BLaER1 (cell line): ENCODE measurements around the gene PLAC1.

Source experiments
- H3K27ac ChIP-seq: shearing (Covaris generic); formaldehyde crosslinking; 2 replicates; pipeline ENCODE4 v1.8.1; 2022
- H3K27me3 ChIP-seq: shearing (Covaris generic); formaldehyde crosslinking; 2 replicates; pipeline ENCODE4 v1.8.1; 2022
- H3K36me3 ChIP-seq: shearing (Covaris generic); formaldehyde crosslinking; 2 replicates; pipeline ENCODE4 v1.8.1; 2022
- H3K4me1 ChIP-seq: shearing (Covaris generic); formaldehyde crosslinking; 2 replicates; pipeline ENCODE4 v1.8.1; 2022
- H3K4me2 ChIP-seq: shearing (Covaris generic); formaldehyde crosslinking; 2 replicates; pipeline ENCODE4 v1.8.1; 2022
- H3K4me3 ChIP-seq: shearing (Covaris generic); formaldehyde crosslinking; 2 replicates; pipeline ENCODE4 v1.8.1; 2022
- H3K9ac ChIP-seq: shearing (Covaris generic); formaldehyde crosslinking; 2 replicates; pipeline ENCODE4 v1.8.1; 2022
- H3K9me3 ChIP-seq: shearing (Covaris generic); formaldehyde crosslinking; 2 replicates; pipeline ENCODE4 v1.8.1; 2022
- H4K20me1 ChIP-seq: shearing (Covaris generic); formaldehyde crosslinking; 2 replicates; pipeline ENCODE4 v1.8.1; 2022
- Cebpa-rat ChIP-seq: shearing (Covaris generic); IDR thresholded peaks from 2 replicates; pipeline ENCODE4 v1.8.1; 2022

PLAC1 gene

DNA sequence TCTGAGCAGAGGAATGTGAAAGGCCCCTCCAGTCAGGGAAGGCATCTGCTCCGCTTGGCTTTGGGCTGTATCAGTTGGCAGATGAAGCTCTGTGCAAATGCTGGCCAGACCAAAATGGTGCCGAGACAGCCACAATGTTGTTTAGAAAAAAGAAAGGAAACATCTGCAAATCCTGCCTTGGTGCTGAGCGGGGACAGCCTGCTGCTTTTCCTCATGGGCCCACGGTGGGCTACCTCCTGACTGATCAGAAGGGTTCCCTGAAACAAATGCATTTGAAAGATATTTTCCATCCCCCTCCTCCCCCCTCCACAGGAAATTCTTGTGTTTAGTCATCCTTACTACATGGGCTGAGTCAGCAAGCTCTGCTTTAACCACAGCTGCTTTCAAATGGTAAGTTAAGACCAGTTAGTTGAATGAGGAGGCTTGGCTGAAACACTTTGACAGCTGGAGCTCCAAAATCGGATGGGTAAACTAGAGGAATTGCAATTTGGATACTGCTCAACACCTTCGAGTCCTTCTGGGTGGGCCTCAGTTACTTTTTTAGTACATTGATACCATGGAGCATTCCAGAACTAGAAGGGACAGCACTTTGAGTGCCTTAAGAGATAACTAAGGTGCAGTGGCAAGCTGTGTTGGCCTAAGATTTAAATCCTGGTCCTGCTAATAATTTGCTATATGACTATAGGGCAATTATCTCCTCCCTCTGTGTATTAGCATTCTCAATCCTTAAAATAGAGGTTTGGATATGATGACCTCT, 36.0 kb downstream of the PLAC1 start:
- H3K4me1 ChIP-seq = peaks cover 19% of the 10 kb centered on the region
- no peak overlapping the region for H3K4me3 ChIP-seq
- no peak for TF ChIP-seq Cebpa-rat
- H3K36me3 ChIP-seq = no peaks in the 10 kb centered on the region
- peak overlapping the region; percentile 18; the same call in 1 of the 2 replicates for H3K27ac ChIP-seq
- H3K9me3 ChIP-seq = no peaks in the 10 kb centered on the region
- H4K20me1 ChIP-seq = no peaks in the 10 kb centered on the region
- peak overlapping the region; percentile 59 for H3K4me2 ChIP-seq
- H3K27me3 ChIP-seq = peaks cover 97% of the 10 kb centered on the region
- no peak overlapping the region for H3K9ac ChIP-seq

DNA sequence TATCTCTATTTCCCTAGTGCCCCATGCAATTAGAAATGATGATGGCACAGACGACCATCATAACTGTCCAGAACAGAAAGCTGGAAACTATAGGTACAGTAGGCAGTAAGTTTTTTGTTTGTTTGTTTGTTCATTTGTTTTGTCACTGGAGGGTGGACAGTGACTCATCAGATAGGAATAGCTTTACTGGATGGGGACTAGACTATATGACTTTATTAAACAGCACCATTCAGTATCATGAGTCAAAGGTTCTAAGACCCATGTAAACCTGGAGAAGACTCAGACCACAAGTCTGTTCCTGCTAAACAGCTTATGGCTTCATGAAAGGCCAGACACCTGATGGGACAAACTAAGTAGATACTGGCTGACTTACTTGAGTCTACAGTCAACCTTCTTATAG, 38.4 kb downstream of the PLAC1 start:
- no peak overlapping the region for H3K4me2 ChIP-seq
- no peak overlapping the region for H3K27ac ChIP-seq
- no peaks in the 10 kb centered on the region for H3K36me3 ChIP-seq
- no peak for TF ChIP-seq Cebpa-rat
- H4K20me1 ChIP-seq = no peaks in the 10 kb centered on the region; the same call in 1 of the 2 replicates
- H3K4me1 ChIP-seq = peaks cover 19% of the 10 kb centered on the region
- H3K9me3 ChIP-seq = no peaks in the 10 kb centered on the region
- H3K27me3 ChIP-seq = peaks cover 89% of the 10 kb centered on the region
- no peak overlapping the region for H3K9ac ChIP-seq
- no peak overlapping the region for H3K4me3 ChIP-seq

DNA sequence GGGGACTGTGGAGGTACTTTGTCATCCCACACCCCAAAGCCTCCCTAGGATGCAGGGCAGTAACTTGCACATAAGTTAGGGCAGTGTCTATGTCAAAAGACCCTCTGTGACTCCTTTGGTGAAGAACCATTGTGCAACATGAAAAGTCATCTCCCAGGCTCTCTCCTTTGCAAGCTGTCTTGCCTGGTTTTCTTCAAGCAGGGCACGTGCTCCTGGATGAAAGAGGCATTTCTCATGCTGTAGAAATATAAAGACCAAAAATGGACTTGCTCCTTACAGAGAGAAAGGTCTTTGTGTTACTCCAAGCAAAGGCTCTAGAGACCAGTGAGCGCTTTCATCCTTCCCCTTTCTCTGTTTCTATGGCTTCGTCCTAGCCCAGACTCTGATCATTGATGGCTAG, 44.9 kb downstream of the PLAC1 start:
- Histone ChIP-seq H3K36me3 (no peaks in the 10 kb centered on the region), H4K20me1 (peaks cover 7% of the 10 kb centered on the region; the same call in 1 of the 2 replicates), H3K4me2 (no peak overlapping the region), H3K9ac (no peak overlapping the region), H3K9me3 (no peaks in the 10 kb centered on the region), H3K4me3 (no peak overlapping the region), H3K4me1 (no peaks in the 10 kb centered on the region), H3K27me3 (peaks cover 82% of the 10 kb centered on the region), H3K27ac (no peak overlapping the region)
- TF ChIP-seq Cebpa-rat = no peak

DNA sequence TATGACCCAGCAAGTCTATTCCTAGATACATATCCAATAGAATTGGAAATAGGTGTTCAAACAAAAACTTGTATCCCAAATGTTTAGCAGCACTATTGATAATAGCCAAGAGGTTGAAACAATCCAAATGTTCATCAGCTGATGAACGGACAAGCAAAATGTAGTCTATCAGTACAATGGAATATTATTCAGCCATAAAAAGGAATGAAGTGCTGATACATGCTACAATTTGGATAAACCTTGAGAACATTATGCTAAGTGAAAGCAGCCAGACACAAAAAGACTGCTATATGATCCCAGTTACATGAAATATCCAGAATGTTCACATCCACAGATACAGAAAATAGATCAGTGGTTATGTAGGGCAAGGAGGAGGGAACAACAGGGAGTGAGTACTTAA, 50.1 kb downstream of the PLAC1 start:
- H3K27me3 ChIP-seq = peaks cover 71% of the 10 kb centered on the region
- no peak overlapping the region for H3K9ac ChIP-seq
- no peak overlapping the region for H3K4me2 ChIP-seq
- TF ChIP-seq Cebpa-rat = no peak
- peaks cover 1% of the 10 kb centered on the region; the same call in 1 of the 2 replicates for H4K20me1 ChIP-seq
- no peaks in the 10 kb centered on the region for H3K36me3 ChIP-seq
- H3K9me3 ChIP-seq = no peaks in the 10 kb centered on the region
- no peak overlapping the region for H3K27ac ChIP-seq
- H3K4me1 ChIP-seq = no peaks in the 10 kb centered on the region
- no peak overlapping the region for H3K4me3 ChIP-seq

DNA sequence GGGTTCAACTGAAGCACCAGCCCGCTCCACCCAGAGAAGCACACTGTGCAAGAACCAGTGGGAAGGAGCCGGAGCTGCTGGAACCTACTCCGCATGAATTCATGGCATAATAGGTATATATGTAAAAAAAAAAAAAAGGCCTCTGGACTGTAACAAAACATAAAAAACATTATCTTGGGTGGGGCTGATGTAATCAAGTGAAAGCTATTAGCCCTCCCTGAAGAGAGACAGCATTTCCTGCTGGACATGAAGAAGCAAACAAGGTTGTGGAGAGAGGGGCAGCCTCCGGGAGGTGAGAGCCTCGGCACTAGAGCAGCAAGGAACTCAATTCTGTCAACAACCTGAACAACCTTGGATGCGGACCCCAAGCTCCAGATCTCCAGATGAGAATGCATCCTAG, 50.7 kb downstream of the PLAC1 start:
- no peak overlapping the region for H3K27ac ChIP-seq
- H3K36me3 ChIP-seq = no peaks in the 10 kb centered on the region
- H4K20me1 ChIP-seq = no peaks in the 10 kb centered on the region
- no peak overlapping the region for H3K9ac ChIP-seq
- TF ChIP-seq Cebpa-rat = no peak
- H3K4me3 ChIP-seq = no peak overlapping the region
- no peak overlapping the region for H3K4me2 ChIP-seq
- H3K9me3 ChIP-seq = peaks cover 3% of the 10 kb centered on the region; the same call in 1 of the 2 replicates
- no peaks in the 10 kb centered on the region for H3K4me1 ChIP-seq
- H3K27me3 ChIP-seq = peaks cover 65% of the 10 kb centered on the region

DNA sequence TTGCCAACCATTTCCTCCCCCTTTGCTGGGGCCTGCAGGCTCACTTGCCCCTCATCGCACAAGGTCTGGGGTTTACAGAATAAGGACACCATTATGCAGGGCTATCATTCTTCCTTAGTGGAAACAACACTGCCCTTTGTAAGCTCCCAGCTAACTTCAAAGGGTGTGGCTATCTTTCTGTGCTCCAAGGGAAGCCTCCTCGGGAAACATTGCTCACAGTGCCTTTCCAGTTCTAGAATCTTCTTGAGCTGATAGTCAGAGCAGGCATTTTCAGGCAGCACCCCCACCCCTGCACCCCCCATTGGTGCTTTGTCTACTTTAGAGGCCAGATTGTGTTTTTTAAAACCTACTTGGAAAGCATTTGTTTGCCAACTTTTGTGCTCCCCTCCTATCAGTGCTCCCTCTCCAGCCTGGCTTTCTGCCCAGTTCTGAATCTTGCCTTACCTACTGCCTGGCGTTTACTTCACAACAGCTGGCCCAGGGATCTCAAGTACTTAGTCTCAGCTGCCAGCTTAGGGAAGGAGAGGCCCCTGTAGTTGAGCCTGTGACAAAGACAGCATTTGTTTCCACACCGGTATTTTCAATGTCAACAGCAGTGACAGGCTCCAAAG, 53.5 kb downstream of the PLAC1 start:
- TF ChIP-seq Cebpa-rat = no peak
- Histone ChIP-seq H3K9ac (no peak overlapping the region), H3K9me3 (peaks cover 10% of the 10 kb centered on the region; the same call in 1 of the 2 replicates), H3K36me3 (no peaks in the 10 kb centered on the region), H3K4me1 (peaks cover 10% of the 10 kb centered on the region), H3K4me3 (no peak overlapping the region), H4K20me1 (no peaks in the 10 kb centered on the region), H3K27me3 (peaks cover 59% of the 10 kb centered on the region), H3K4me2 (no peak overlapping the region), H3K27ac (no peak overlapping the region)

DNA sequence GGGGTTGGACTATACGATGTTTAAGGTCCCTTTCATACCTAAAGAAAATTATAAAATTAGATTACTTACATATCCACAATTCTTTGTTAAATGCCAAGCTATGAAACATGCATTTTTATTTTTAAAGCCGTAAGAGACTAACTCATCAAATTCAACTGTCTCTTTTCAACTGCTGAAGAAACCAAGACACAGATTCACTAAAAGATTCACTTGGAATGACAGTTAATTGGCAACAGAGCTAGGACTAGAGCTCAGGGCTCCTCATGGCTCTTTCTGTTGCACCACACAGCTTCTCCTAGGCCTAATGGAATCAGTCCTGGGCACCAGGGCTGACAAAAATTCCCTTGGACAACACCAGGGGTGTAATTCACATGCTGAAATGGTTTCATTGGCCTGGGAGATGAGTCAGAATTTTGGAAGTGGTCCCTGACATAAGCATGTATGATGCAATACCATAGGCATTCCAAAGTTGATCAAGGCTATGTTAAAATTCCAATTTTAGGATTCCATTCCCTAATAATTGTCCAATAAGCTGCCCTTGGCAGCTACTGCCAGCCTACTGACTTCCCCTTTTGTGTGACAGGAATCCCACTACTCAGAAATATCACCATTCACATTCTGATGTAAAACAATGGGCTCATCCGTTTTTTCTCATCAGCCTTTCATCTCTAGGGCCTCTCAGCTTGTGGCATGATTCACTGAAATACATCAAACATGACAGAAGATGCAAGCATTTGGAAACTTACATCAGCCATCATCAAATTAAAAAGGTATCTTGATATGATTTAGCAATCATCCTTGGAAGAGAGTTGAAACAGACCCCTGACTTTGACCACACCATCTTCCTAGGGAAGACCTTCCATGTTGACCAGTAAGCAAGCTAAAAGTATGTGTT, 54.2 kb downstream of the PLAC1 start:
- Histone ChIP-seq H3K4me1 (peaks cover 10% of the 10 kb centered on the region), H3K36me3 (no peaks in the 10 kb centered on the region), H3K4me2 (no peak overlapping the region), H3K27ac (no peak overlapping the region), H3K9me3 (peaks cover 10% of the 10 kb centered on the region; the same call in 1 of the 2 replicates), H4K20me1 (no peaks in the 10 kb centered on the region), H3K9ac (no peak overlapping the region), H3K27me3 (peaks cover 62% of the 10 kb centered on the region), H3K4me3 (no peak overlapping the region)
- TF ChIP-seq Cebpa-rat = peak; percentile 55

DNA sequence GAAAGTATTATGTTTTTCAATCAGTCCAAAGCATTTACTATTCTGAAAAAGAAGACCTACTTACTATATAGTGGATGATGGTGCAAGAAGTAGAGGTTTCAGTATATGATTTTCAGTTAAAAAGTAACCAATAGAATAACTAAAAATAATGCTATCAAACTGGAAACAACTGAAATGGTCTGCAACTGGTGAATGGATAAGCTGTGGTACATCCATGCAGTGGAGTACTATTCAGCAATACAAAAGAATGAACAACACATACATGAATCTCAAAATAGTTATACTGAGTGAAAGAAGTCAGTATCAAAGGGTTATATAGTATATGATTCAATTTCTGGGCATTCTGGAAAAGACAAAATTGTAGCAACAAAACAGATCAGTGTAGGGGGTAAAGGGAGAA, 55.9 kb downstream of the PLAC1 start:
- H3K9ac ChIP-seq = no peak overlapping the region
- H3K27me3 ChIP-seq = peaks cover 65% of the 10 kb centered on the region
- TF ChIP-seq Cebpa-rat = no peak
- H3K27ac ChIP-seq = no peak overlapping the region
- no peaks in the 10 kb centered on the region for H3K36me3 ChIP-seq
- H3K4me3 ChIP-seq = no peak overlapping the region
- H3K4me1 ChIP-seq = peaks cover 10% of the 10 kb centered on the region
- H4K20me1 ChIP-seq = no peaks in the 10 kb centered on the region
- H3K9me3 ChIP-seq = peaks cover 10% of the 10 kb centered on the region; the same call in 1 of the 2 replicates
- no peak overlapping the region for H3K4me2 ChIP-seq

DNA sequence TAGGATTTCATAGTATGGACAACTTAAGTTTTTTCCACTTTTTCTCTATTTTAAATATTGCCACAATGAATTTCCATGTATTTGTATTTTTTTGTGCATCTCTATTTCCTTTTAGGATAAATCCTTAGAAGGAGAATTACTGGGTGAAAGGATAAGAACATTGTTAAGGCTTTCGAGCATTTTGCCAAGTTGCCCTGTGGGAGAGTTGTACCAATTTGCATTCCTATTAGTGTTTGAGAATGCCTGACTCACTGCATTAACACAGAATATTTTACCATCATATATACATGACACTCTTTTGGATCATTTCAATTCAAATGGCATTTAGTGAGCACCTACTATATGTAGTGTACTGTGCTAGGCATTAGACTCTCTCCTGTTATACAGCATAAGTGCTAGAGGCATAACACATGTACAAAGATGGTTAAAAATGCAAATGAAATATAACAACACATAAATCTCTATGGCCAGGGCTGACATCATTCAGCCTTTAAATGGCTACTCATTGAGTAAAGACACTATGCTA, 57.0 kb downstream of the PLAC1 start:
- Histone ChIP-seq H3K27me3 (peaks cover 70% of the 10 kb centered on the region), H3K27ac (no peak overlapping the region), H3K4me1 (peaks cover 10% of the 10 kb centered on the region), H3K4me3 (no peak overlapping the region), H3K9ac (no peak overlapping the region), H3K36me3 (no peaks in the 10 kb centered on the region), H4K20me1 (no peaks in the 10 kb centered on the region), H3K9me3 (peaks cover 10% of the 10 kb centered on the region; the same call in 1 of the 2 replicates), H3K4me2 (no peak overlapping the region)
- no peak for TF ChIP-seq Cebpa-rat
